A549 (cell line): ENCODE measurements around the gene NAV2. TPM values are rescaled to one million over a fixed set of nuclear protein-coding genes. Genes with fewer than 3 reads are reported as not detected.

ENCODE experiments used
- ATAC-seq, 2 experiments: fragments of 200-7000 bp in 1 of 2; fragments of >200 bp in 1 of 2; cut with Nextera tagmentation in 1 of 2; cut with Tn5 transposase in 1 of 2; 3 replicates each; pipeline versions ENCODE4 v1.8.0 to v1.9.1; 2018 to 2020; ENCODE audit warnings: mild to moderate bottlenecking in 1 of 2, moderate library complexity in 1 of 2
- CTCF ChIA-PET: fragments of 300-600 bp; sonication (Branson Sonifier 250); formaldehyde crosslinking; extraction: SDS; loops from one replicate; lab custom pipeline; 2021; ENCODE audit warnings: antibody characterized with exemption, inconsistent platforms; lab: Yijun Ruan, JAX
- POLR2A ChIA-PET: fragments of 350-600 bp; formaldehyde crosslinking; extraction: SDS; loops from one replicate; lab custom pipeline; 2021; ENCODE audit warnings: antibody characterized with exemption, inconsistent platforms; lab: Yijun Ruan, JAX
- DNase-seq, 2 experiments: peaks; one replicate each; pipeline versions ENCODE4 v3.0.0 to v3.0.0-alpha.2; 2011 to 2016; ENCODE audit warnings: low read depth in 1 of 2, low spot score in 1 of 2
- FAIRE-seq: peaks from 2 replicates; lab custom pipeline; 2011; peaks lifted over from hg19 to GRCh38; lab: Jason Lieb, UNC
- H3K27ac ChIP-seq, 2 experiments: fragments of >200 bp; sonication (Bioruptor Twin); formaldehyde crosslinking; 3 replicates each; pipeline ENCODE4 v1.5.1; 2016 to 2017
- H3K4me1 ChIP-seq: fragments of >200 bp; sonication (Bioruptor Twin); formaldehyde crosslinking; 3 replicates; pipeline ENCODE4 v1.6.1; 2016
- H3K4me2 ChIP-seq: fragments of >200 bp; sonication (Bioruptor Twin); formaldehyde crosslinking; 3 replicates; pipeline ENCODE4 v1.6.1; 2016
- H3K4me3 ChIP-seq: fragments of >200 bp; sonication (Bioruptor Twin); formaldehyde crosslinking; 3 replicates; pipeline ENCODE4 v1.5.1; 2016
- H3K9me3 ChIP-seq: fragments of >200 bp; sonication (Bioruptor Twin); formaldehyde crosslinking; 3 replicates; pipeline ENCODE4 v1.6.1; 2016
- CEBPB ChIP-seq, 2 experiments: fragments of >200 bp in 1 of 2; sonication (Bioruptor Twin) in 1 of 2; formaldehyde crosslinking in 1 of 2; IDR thresholded peaks; 2 replicates each; pipeline ENCODE4 v1.6.1; 2012 to 2016
- E2F6 ChIP-seq: IDR thresholded peaks from 2 replicates; pipeline ENCODE4 v1.6.1; 2012; ENCODE audit warnings: low read depth, borderline replicate concordance
- EHF ChIP-seq: fragments of 250-450 bp; sonication (Bioruptor Pico); IDR thresholded peaks from 2 replicates; pipeline ENCODE4 v1.5.0; 2020; ENCODE audit warnings: mild to moderate bottlenecking
- EP300 ChIP-seq, 2 experiments: fragments of >200 bp; sonication (Bioruptor Twin); formaldehyde crosslinking; IDR thresholded peaks; 2 replicates in 1 of 2; 3 replicates in 1 of 2; pipeline ENCODE4 v1.6.1; 2016 to 2017
- ESRRA ChIP-seq: fragments of 150-350 bp; IDR thresholded peaks from 2 replicates; pipeline ENCODE4 v1.6.1; 2014; ENCODE audit warnings: mild to moderate bottlenecking, low read length, borderline replicate concordance
- FOSL2 ChIP-seq, 2 experiments: fragments of 450-650 bp in 1 of 2; fragments of >200 bp in 1 of 2; sonication (Bioruptor Twin) in 1 of 2; formaldehyde crosslinking; IDR thresholded peaks; 2 replicates each; pipeline versions ENCODE4 v1.5.0 to v1.6.1; 2016 to 2020; ENCODE audit warnings: mild to moderate bottlenecking in 1 of 2, moderate library complexity in 1 of 2
- FOXS1 ChIP-seq: fragments of 250-450 bp; sonication (Bioruptor Pico); IDR thresholded peaks from 2 replicates; pipeline ENCODE4 v1.5.0; 2020; ENCODE audit warnings: mild to moderate bottlenecking, moderate library complexity
- HEYL ChIP-seq: fragments of 250-450 bp; sonication (Bioruptor Pico); IDR thresholded peaks from 2 replicates; pipeline ENCODE4 v1.8.0; 2021; ENCODE audit warnings: mild to moderate bottlenecking, moderate library complexity
- JUNB ChIP-seq: fragments of >200 bp; sonication (Bioruptor Twin); formaldehyde crosslinking; IDR thresholded peaks from 2 replicates; pipeline ENCODE4 v1.6.1; 2016
- KDM1A ChIP-seq: fragments of 200-600 bp; sonication (generic); IDR thresholded peaks from 2 replicates; pipeline ENCODE4 v1.6.1; 2016; ENCODE audit warnings: low read depth, mild to moderate bottlenecking
- KDM5A ChIP-seq: fragments of 200-600 bp; sonication (generic); IDR thresholded peaks from 2 replicates; pipeline ENCODE4 v1.6.1; 2016; ENCODE audit warnings: antibody characterized with exemption, mild to moderate bottlenecking
- MAFK ChIP-seq: fragments of 450-650 bp; IDR thresholded peaks from 2 replicates; pipeline ENCODE4 v1.6.1; 2014; ENCODE audit not compliant: partially characterized antibody
- MAX ChIP-seq: IDR thresholded peaks from 2 replicates; pipeline ENCODE4 v1.6.1; 2012
- MAZ ChIP-seq: fragments of 150-350 bp; IDR thresholded peaks from 2 replicates; pipeline ENCODE4 v1.6.1; 2014; ENCODE audit warnings: antibody characterized with exemption, low read depth, low read length, borderline replicate concordance
- MYC ChIP-seq: IDR thresholded peaks from 2 replicates; pipeline ENCODE4 v1.6.1; 2012; ENCODE audit warnings: mild to moderate bottlenecking, inconsistent platforms, low read length, improper control_type of control experiment, borderline replicate concordance
- NFE2L2 ChIP-seq: fragments of 150-350 bp; conservative IDR thresholded peaks from 2 replicates; pipeline ENCODE4 v1.6.1; 2014; ENCODE audit warnings: low read length
- PHF8 ChIP-seq: fragments of 200-600 bp; sonication (generic); IDR thresholded peaks from 2 replicates; pipeline ENCODE4 v1.6.1; 2016; ENCODE audit warnings: low read depth, mild to moderate bottlenecking, antibody characterized with exemption, moderate library complexity, borderline replicate concordance
- POLR2A ChIP-seq: IDR thresholded peaks from 2 replicates; pipeline ENCODE4 v1.6.1; 2012; ENCODE audit warnings: mild to moderate bottlenecking, low read length
- RAD21 ChIP-seq, 2 experiments: fragments of >200 bp in 1 of 2; sonication (Bioruptor Twin) in 1 of 2; formaldehyde crosslinking in 1 of 2; IDR thresholded peaks in 1 of 2; conservative IDR thresholded peaks in 1 of 2; 2 replicates in 1 of 2; 3 replicates in 1 of 2; pipeline ENCODE4 v1.6.1; 2012 to 2018; ENCODE audit warnings: inconsistent platforms in 1 of 2
- RCOR1 ChIP-seq: fragments of 150-350 bp; IDR thresholded peaks from 2 replicates; pipeline ENCODE4 v1.6.1; 2014; ENCODE audit warnings: antibody characterized with exemption, low read length, low read depth
- SMC3 ChIP-seq: fragments of >200 bp; sonication (Bioruptor Twin); formaldehyde crosslinking; IDR thresholded peaks from 3 replicates; pipeline ENCODE4 v1.6.1; 2018; ENCODE audit warnings: inconsistent platforms
- TP53 ChIP-seq: fragments of 250-450 bp; sonication (Bioruptor Pico); IDR thresholded peaks from 2 replicates; pipeline ENCODE4 v1.5.0; 2021; ENCODE audit warnings: mild to moderate bottlenecking, moderate library complexity
- ZC3H11A ChIP-seq: fragments of 450-650 bp; IDR thresholded peaks from 2 replicates; pipeline ENCODE4 v1.6.1; 2014; ENCODE audit warnings: antibody characterized with exemption, mild to moderate bottlenecking
- ZNF302 ChIP-seq: fragments of 250-450 bp; sonication (Bioruptor Pico); IDR thresholded peaks from 2 replicates; pipeline ENCODE4 v1.9.0; 2021; ENCODE audit warnings: inconsistent platforms, mild to moderate bottlenecking, moderate library complexity
- WGBS: methylation state at CpG from one replicate; pipeline ENCODE4 v1.1.6; 2017; ENCODE audit errors: missing lambda C conversion rate; 5-methylcytosine and 5-hydroxymethylcytosine counted together
- polyA plus RNA-seq, 4 experiments: library from polyadenylated mRNA; depleted of rRNA in 3 of 4; stranded (reverse); fragments of >200 nt; fragmentation: RNase III in 1 of 4; extraction: RNeasy Plus Mini Kit Qiagen cat#74134 plus additional on column Dnase treatment in 1 of 4; gene quantifications; 2 replicates in 3 of 4; 3 replicates in 1 of 4; pipeline ENCODE4 v1.2.3, GENCODE V29; 2011 to 2017
- TF ChIP-seq, protein P1 (sequence below): IDR thresholded peaks from 2 replicates; pipeline ENCODE4 v1.6.1; 2012

The NAV2 gene
- polyA plus RNA-seq, 2 of the 4 experiments (the other 2 are of a cell fraction), result 4.9 to 19.8 TPM

- no peak for ATAC-seq
- Histone ChIP-seq H3K27ac (no peak overlapping the region), H3K4me1 (peaks cover 1% of the 10 kb centered on the region; the same call in 1 of the 3 replicates), H3K4me3 (no peak overlapping the region), H3K4me2 (no peak overlapping the region), H3K9me3 (no peaks in the 10 kb centered on the region)
- TF ChIP-seq EHF (no peak), EP300 (IDR thresholded peaks at IDR 0.05) (no peak)
- POLR2A ChIA-PET, result no interaction called here
- FAIRE-seq, result no peak
- DNase-seq, result no peak
- WGBS, result 70% methylated on average over 6 of the region's 6 CpGs
- CTCF ChIA-PET, result interaction anchor here (0.6 to 6.4 kb wide), 7 partner anchors 11 to 398 kb away, joined by 3 to 67 read pairs (median 7); no protein-coding TSS in a partner anchor
Measured at GRCh38 chr11:19940831-19941230, 228.2 kb downstream of the NAV2 start.

DNA sequence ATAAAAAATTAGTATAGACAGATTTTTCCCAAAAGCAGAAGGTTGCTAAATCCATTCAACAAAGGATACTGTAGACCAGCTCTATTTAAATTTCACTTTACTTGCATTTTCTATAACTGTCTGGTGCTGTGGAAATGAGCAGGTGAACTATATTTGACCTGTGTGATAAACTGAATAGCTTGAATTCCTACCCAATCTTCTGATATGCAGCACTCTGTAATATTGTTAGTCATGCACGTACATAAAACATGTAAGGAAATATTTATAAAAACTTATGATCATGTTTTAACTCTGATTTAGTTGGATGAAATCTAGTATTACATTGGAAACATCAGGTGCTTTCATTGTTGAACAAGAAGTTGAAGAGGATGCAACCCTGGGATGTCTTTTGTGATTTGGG lies 234.0 kb downstream of the NAV2 start:
- ATAC-seq (no peak), FAIRE-seq (no peak), DNase-seq (no peak)
- TF ChIP-seq KDM5A, result no peak
- TF ChIP-seq MAZ, result no peak
- TF ChIP-seq MYC, result no peak
- no peak for TF ChIP-seq ZNF302 (CRISPR knock-in tag)
- no peak for TF ChIP-seq PHF8
- TF ChIP-seq, protein P1, sequence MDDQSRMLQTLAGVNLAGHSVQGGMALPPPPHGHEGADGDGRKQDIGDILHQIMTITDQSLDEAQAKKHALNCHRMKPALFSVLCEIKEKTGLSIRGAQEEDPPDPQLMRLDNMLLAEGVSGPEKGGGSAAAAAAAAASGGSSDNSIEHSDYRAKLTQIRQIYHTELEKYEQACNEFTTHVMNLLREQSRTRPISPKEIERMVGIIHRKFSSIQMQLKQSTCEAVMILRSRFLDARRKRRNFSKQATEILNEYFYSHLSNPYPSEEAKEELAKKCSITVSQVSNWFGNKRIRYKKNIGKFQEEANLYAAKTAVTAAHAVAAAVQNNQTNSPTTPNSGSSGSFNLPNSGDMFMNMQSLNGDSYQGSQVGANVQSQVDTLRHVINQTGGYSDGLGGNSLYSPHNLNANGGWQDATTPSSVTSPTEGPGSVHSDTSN, result no peak
- TF ChIP-seq ZC3H11A, result no peak
- TF ChIP-seq JUNB, result no peak
- TF ChIP-seq FOSL2 (IDR thresholded peaks at IDR 0.05), result no peak
- TF ChIP-seq FOSL2 (CRISPR knock-in tag; IDR thresholded peaks at IDR 0.05), result no peak
- no peak for TF ChIP-seq SMC3
- no peak for TF ChIP-seq RAD21 (conservative IDR thresholded peaks at IDR 0.05 in 1 of 2, IDR thresholded peaks at IDR 0.05 in 1 of 2)
- no peak for TF ChIP-seq NFE2L2
- no peak for TF ChIP-seq KDM1A
- TF ChIP-seq RCOR1, result no peak
- TF ChIP-seq HEYL (CRISPR knock-in tag), result no peak
- no peak for TF ChIP-seq POLR2A
- no peak for TF ChIP-seq TP53 (CRISPR knock-in tag)
- POLR2A ChIA-PET, result no interaction called here
- Histone ChIP-seq H3K4me3 (no peak overlapping the region), H3K4me1 (peaks cover 1% of the 10 kb centered on the region), H3K9me3 (no peaks in the 10 kb centered on the region), H3K4me2 (no peak overlapping the region), H3K27ac (no peak overlapping the region; a peak in 1 of 6 replicates)
- WGBS, result 71% methylated on average over 1 of the region's 1 CpG
- CTCF ChIA-PET, result interaction anchor here (1.2 to 9.7 kb wide), 8 partner anchors 8 to 409 kb away, joined by 3 to 172 read pairs (median 5); no protein-coding TSS in a partner anchor

GRCh38 chr11:19947537-19948114 lies 235.0 kb downstream of the NAV2 start:
- H3K27ac ChIP-seq, result no peak overlapping the region; a peak in 1 of 6 replicates
- 74% methylated on average over 5 of the region's 5 CpGs for WGBS
- DNase-seq, result no peak
- FAIRE-seq, result no peak
- peaks cover 11% of the 10 kb centered on the region for H3K4me1 ChIP-seq
- POLR2A ChIA-PET, result no interaction called here
- ATAC-seq, result no peak
- CTCF ChIA-PET, result interaction anchor here (0.8 to 9.7 kb wide), 12 partner anchors 9 to 408 kb away, joined by 3 to 172 read pairs (median 5); no protein-coding TSS in a partner anchor
- no peak overlapping the region for H3K4me3 ChIP-seq
- no peak overlapping the region for H3K4me2 ChIP-seq
- H3K9me3 ChIP-seq, result no peaks in the 10 kb centered on the region
- no peak for TF ChIP-seq PHF8
- TF ChIP-seq CEBPB (IDR thresholded peaks at IDR 0.05), result no peak

GRCh38 chr11:19949606-19950005 lies 237.0 kb downstream of the NAV2 start:
- 77% methylated on average over 7 of the region's 7 CpGs for WGBS
- ChIA-PET POLR2A (no interaction called here), CTCF (interaction anchor here (0.6 to 9.7 kb wide), 16 partner anchors 9 to 406 kb away, joined by 3 to 172 read pairs (median 10); no protein-coding TSS in a partner anchor)
- H3K4me3 ChIP-seq, result no peak overlapping the region
- H3K9me3 ChIP-seq, result no peaks in the 10 kb centered on the region
- DNase-seq, result no peak
- H3K4me2 ChIP-seq, result no peak overlapping the region
- H3K4me1 ChIP-seq, result peaks cover 31% of the 10 kb centered on the region
- ATAC-seq, result no peak
- no peak for FAIRE-seq
- H3K27ac ChIP-seq, result peak overlapping the region in 1 of 2 experiments; percentile 21; a peak in 2 of 6 replicates
- no peak for TF ChIP-seq MAZ
- TF ChIP-seq, protein P1, result no peak
- TF ChIP-seq FOSL2 (IDR thresholded peaks at IDR 0.05), result no peak
- no peak for TF ChIP-seq FOSL2 (CRISPR knock-in tag; IDR thresholded peaks at IDR 0.05)
- TF ChIP-seq EHF, result no peak
- no peak for TF ChIP-seq E2F6
- no peak for TF ChIP-seq RAD21 (conservative IDR thresholded peaks at IDR 0.05 in 1 of 2, IDR thresholded peaks at IDR 0.05 in 1 of 2)
- no peak for TF ChIP-seq NFE2L2
- no peak for TF ChIP-seq FOXS1 (CRISPR knock-in tag)
- no peak for TF ChIP-seq MAX
- no peak for TF ChIP-seq ZC3H11A
- TF ChIP-seq ESRRA, result no peak
- TF ChIP-seq MAFK, result no peak
